Esophagus muscularis mucosa (tissue), 4 donors: ENCODE measurements around the gene RGS7BP. TPM values are rescaled to one million over a fixed set of nuclear protein-coding genes. Genes with fewer than 3 reads are reported as not detected.

Experiments
- DNase-seq: peaks from one replicate; pipeline ENCODE4 v3.0.0-alpha.2; 2017; ENCODE audit errors: extremely low spot score
- H3K27ac ChIP-seq, 4 donors: fragments of 200-600 bp; sonication (generic); replicated peaks in 1 of 4; 1 replicate in 3 of 4; 2 replicates in 1 of 4; pipeline ENCODE4 v1.5.1; 2016 to 2019; ENCODE audit warnings: mild to moderate bottlenecking in 1 of 4
- H3K27me3 ChIP-seq, 4 donors: fragments of 200-600 bp; sonication (generic); one replicate each; pipeline versions ENCODE4 v1.5.1 to v1.6.0; 2016 to 2019
- H3K36me3 ChIP-seq, 4 donors: fragments of 200-600 bp; sonication (generic); one replicate each; pipeline ENCODE4 v1.5.1; 2016 to 2019
- H3K4me1 ChIP-seq, 4 donors: fragments of 200-600 bp; sonication (generic); one replicate each; pipeline ENCODE4 v1.5.1; 2016 to 2019
- H3K4me3 ChIP-seq, 4 donors: fragments of 200-600 bp; sonication (generic); 1 replicate in 2 of 4; 2 replicates in 2 of 4; pipeline ENCODE4 v1.5.1; 2016 to 2019; ENCODE audit warnings: mild to moderate bottlenecking in 4 of 4, moderate library complexity in 1 of 4
- H3K9me3 ChIP-seq, 4 donors: fragments of 200-600 bp; sonication (generic); 1 replicate in 3 of 4; 2 replicates in 1 of 4; pipeline ENCODE4 v1.5.1; 2016 to 2019
- EP300 ChIP-seq: sonication (generic); formaldehyde crosslinking; IDR thresholded peaks from one replicate; pipeline ENCODE4 v1.6.1; 2017; ENCODE audit warnings: antibody characterized with exemption
- POLR2A ChIP-seq: fragments of 450-650 bp; IDR thresholded peaks from one replicate; pipeline ENCODE4 v1.6.1; 2017; ENCODE audit warnings: antibody characterized with exemption, moderate library complexity, mild to moderate bottlenecking, low read depth
- POLR2AphosphoS5 ChIP-seq, 2 donors: sonication (generic); formaldehyde crosslinking; IDR thresholded peaks; one replicate each; pipeline ENCODE4 v1.6.1; 2017; ENCODE audit warnings: antibody characterized with exemption in 2 of 2
- WGBS: methylation state at CpG from one replicate; pipeline ENCODE4 v1.1.5; 2018; 5-methylcytosine and 5-hydroxymethylcytosine counted together
- intact Hi-C: fragments of 100-400 bp; cut with DNase I; formaldehyde crosslinking; loops from one replicate; pipeline ENCODE4 v1.15.1; 2023
- total RNA-seq, 4 donors: library from RNA; depleted of rRNA; stranded (reverse); fragments of >200 nt; gene quantifications; one replicate each; pipeline versions ENCODE4 v1.1.0 to v1.2.1, GENCODE V29; 2016
- TF ChIP-seq, protein P1 (sequence below), 3 experiments: fragments of 200-600 bp in 2 of 3; fragments of 450-650 bp in 1 of 3; sonication (generic) in 2 of 3; IDR thresholded peaks; one replicate each; pipeline ENCODE4 v1.5.1; 2017 to 2019; ENCODE audit warnings: antibody characterized with exemption in 3 of 3, mild to moderate bottlenecking in 2 of 3, moderate library complexity in 1 of 3

RGS7BP gene
- total RNA-seq, 4 donors from 2014 or later: 1.2 to 4.7 (median 4.1) TPM

DNA sequence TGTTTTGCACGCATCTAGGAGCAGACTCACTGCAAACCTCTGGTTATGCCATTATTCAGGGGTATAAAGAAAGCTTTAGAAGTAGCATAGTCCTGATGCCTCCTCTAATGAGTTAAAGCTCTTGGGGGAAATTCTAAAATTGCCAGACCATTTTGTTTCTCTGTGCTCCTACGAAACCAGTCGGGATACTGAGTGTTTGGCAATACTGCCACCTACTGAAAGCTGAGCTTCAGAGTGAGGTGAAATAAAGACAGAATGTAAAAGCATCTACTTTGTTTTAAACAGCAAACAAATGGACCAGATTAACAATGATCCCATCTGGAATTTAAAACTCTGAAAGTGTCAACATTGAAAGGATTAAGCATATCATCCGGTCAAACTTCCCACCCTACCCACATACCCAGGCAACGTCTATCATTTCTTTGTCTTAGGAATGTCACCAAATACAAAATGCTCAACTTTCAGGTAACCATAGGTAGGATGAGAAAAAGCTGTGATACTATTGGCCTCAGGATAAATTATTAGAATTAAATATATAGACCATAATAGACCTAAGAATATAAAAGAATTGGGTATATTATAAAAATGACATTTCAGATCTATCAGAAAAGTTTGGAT, 106.6 kb downstream of the RGS7BP start:
- Histone ChIP-seq H3K27me3 (no peaks in the 10 kb centered on the region), H3K36me3 (no peaks in the 10 kb centered on the region), H3K4me1 (no peaks in the 10 kb centered on the region), H3K27ac (no peak overlapping the region), H3K9me3 (no peaks in the 10 kb centered on the region), H3K4me3 (no peak overlapping the region)
- intact Hi-C loops: loop anchor here (5.0 kb wide), 3 partner anchors 385 to 535 kb away; no protein-coding TSS in a partner anchor
- DNase-seq: peak; percentile 60
- 19% methylated on average over 5 of the region's 5 CpGs for WGBS
- TF ChIP-seq, protein P1, sequence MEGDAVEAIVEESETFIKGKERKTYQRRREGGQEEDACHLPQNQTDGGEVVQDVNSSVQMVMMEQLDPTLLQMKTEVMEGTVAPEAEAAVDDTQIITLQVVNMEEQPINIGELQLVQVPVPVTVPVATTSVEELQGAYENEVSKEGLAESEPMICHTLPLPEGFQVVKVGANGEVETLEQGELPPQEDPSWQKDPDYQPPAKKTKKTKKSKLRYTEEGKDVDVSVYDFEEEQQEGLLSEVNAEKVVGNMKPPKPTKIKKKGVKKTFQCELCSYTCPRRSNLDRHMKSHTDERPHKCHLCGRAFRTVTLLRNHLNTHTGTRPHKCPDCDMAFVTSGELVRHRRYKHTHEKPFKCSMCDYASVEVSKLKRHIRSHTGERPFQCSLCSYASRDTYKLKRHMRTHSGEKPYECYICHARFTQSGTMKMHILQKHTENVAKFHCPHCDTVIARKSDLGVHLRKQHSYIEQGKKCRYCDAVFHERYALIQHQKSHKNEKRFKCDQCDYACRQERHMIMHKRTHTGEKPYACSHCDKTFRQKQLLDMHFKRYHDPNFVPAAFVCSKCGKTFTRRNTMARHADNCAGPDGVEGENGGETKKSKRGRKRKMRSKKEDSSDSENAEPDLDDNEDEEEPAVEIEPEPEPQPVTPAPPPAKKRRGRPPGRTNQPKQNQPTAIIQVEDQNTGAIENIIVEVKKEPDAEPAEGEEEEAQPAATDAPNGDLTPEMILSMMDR (IDR thresholded peaks at IDR 0.05): peak; percentile 53 to 70 (median 62)
- no peak for TF ChIP-seq POLR2A
- TF ChIP-seq EP300: no peak
- no peak for TF ChIP-seq POLR2AphosphoS5 (IDR thresholded peaks at IDR 0.05)

DNA sequence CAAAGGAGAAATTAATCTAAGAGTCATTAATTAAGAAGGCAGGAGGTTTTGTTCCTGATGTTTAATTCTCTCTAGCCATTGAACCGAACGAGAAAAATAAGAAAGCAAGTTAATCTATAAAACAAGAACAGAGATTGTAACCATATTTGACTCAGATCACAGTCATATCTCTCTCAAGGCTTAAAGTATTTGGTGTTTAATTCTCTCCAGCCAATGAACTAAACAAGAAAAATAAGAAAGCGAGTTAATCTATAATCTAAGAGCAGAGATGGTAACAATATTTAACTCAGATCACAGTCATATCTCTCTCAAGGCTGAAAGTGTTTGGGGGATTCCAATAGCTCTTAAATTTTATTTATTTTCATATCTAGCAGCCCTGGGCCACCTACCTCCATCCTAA, 110.1 kb downstream of the RGS7BP start:
- intact Hi-C loops: no loop called here
- no peaks in the 10 kb centered on the region for H3K9me3 ChIP-seq
- H3K27me3 ChIP-seq: no peaks in the 10 kb centered on the region
- H3K4me1 ChIP-seq: peaks cover 0 to 9% (median 0%) of the 10 kb centered on the region in 4 donors
- WGBS: 70% methylated on average over 3 of the region's 3 CpGs
- H3K36me3 ChIP-seq: no peaks in the 10 kb centered on the region
- no peak overlapping the region for H3K27ac ChIP-seq
- TF ChIP-seq POLR2A (no peak), POLR2AphosphoS5 (IDR thresholded peaks at IDR 0.05) (no peak), EP300 (no peak)
- TF ChIP-seq, protein P1 (IDR thresholded peaks at IDR 0.05): no peak
- DNase-seq: no peak
- H3K4me3 ChIP-seq: no peak overlapping the region

DNA sequence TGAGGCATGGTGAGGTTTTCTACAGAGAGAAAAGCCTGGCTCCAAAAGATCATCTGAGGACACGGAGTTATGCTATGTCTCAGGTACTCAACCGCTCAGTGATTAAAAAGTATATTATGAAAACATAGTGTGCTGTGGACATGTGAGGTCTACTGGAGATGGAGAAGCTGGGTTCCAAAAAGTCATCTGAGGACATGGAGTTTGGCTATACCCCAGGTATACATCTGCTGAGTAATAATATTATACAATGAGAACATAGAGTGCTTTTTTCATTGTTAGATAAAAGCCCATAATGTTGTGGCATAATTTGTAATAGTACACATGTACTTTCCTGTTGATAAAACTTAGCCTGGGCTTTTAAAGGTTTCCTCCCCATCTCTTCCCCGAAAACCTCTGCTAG, 113.8 kb downstream of the RGS7BP start:
- intact Hi-C loops: no loop called here
- no peaks in the 10 kb centered on the region for H3K36me3 ChIP-seq
- 91% methylated on average over 3 of the region's 3 CpGs for WGBS
- no peaks in the 10 kb centered on the region for H3K9me3 ChIP-seq
- TF ChIP-seq, protein P1 (IDR thresholded peaks at IDR 0.05): no peak
- TF ChIP-seq EP300 (no peak), POLR2AphosphoS5 (IDR thresholded peaks at IDR 0.05) (no peak), POLR2A (no peak)
- H3K4me3 ChIP-seq: no peak overlapping the region
- H3K4me1 ChIP-seq: peaks cover 0 to 9% (median 0%) of the 10 kb centered on the region in 4 donors
- no peak for DNase-seq
- peaks cover 0 to 12% (median 0%) of the 10 kb centered on the region in 4 donors for H3K27me3 ChIP-seq
- H3K27ac ChIP-seq: no peak overlapping the region

DNA sequence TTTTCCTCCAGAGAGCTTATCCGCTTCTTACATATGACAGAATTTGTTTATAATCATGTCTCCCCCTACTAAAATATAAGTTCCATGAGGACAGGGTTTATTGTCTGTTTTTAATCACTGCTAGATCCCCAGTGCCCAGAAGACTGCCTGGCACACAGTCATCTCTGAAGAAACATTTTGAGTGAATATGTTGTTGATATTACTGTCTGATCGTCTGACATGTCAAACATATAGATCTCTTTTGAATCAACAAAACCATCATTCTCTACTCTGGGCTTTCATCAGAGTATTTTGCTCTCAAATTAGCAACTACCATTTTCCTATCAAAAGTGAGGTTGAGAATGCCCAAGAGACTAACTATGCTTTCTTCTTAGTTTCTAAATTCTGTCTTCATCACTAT, 117.2 kb downstream of the RGS7BP start:
- Histone ChIP-seq H3K36me3 (no peaks in the 10 kb centered on the region), H3K4me1 (peaks cover 0 to 9% (median 0%) of the 10 kb centered on the region in 4 donors), H3K4me3 (no peak overlapping the region), H3K9me3 (no peaks in the 10 kb centered on the region), H3K27me3 (peaks cover 0 to 12% (median 0%) of the 10 kb centered on the region in 4 donors), H3K27ac (no peak overlapping the region)
- intact Hi-C loops: no loop called here
- no peak for TF ChIP-seq POLR2A
- TF ChIP-seq, protein P1 (IDR thresholded peaks at IDR 0.05): no peak
- DNase-seq: no peak
- WGBS: 65% methylated on average over 2 of the region's 2 CpGs

DNA sequence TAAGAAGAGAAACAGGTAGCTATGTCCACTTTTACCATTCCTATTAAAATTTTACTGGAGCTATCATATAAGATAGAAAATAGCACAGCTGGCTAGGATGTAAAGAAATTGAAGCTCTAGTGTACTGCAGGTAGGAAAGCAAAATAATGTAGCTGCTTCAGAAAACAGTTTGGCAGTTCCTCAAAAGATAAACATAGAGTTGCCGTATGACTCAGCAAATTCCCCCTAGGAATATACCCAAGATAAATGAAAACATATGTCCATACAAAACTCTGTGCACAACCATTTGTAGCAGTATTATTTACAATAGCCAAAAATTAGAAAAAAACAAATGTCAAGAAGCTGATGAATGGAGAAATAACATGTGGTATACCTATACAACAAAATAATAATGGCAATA, 119.9 kb downstream of the RGS7BP start:
- DNase-seq: no peak
- H3K27ac ChIP-seq: no peak overlapping the region
- 43% methylated on average over 1 of the region's 1 CpG for WGBS
- H3K36me3 ChIP-seq: no peaks in the 10 kb centered on the region
- TF ChIP-seq, protein P1 (IDR thresholded peaks at IDR 0.05): no peak
- TF ChIP-seq EP300 (no peak), POLR2AphosphoS5 (IDR thresholded peaks at IDR 0.05) (no peak), POLR2A (no peak)
- no peak overlapping the region for H3K4me3 ChIP-seq
- no peaks in the 10 kb centered on the region for H3K4me1 ChIP-seq
- no peaks in the 10 kb centered on the region for H3K9me3 ChIP-seq
- intact Hi-C loops: no loop called here
- peaks cover 0 to 12% (median 0%) of the 10 kb centered on the region in 4 donors for H3K27me3 ChIP-seq
